ENCODE results near the gene PITPNC1. TPM values are rescaled to one million over a fixed set of nuclear protein-coding genes. Genes with fewer than 3 reads are reported as not detected.
A peak's percentile ranks its signal among the peaks of the same experiment; 100 is the strongest.
"Not testable (repeated sequence)": the region's sequence is repeated elsewhere in the genome, so short reads cannot be mapped to it uniquely, and the experiment has no call there.

PITPNC1 gene
- total RNA-seq, 6 donors from 2014 or later = 8.5 to 23.3 (median 13.7) TPM

DNA sequence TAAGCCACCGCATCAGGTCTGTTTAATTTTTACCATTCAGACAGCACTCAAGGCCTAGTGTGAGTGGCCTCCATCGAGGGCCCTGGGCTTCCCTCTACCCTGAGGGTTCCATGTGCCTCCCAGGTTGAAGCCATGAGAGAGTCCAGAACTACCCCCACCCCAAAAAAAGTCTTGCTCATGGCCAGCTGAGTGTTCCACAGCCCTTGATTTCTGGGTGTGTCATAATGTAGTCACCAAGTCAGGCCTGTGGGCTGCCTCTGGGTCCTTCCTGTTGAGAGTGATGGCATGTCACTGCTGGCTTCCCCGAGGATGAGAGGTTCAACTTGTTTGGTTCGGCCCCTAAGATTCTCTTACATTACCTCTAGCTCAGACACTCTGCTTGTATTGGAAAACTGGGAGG lies 100.6 kb downstream of the PITPNC1 start:
- WGBS, 2 donors = 76 to 80% methylated on average over 4 of the region's 4 CpGs
- DNase-seq = no peak

DNA sequence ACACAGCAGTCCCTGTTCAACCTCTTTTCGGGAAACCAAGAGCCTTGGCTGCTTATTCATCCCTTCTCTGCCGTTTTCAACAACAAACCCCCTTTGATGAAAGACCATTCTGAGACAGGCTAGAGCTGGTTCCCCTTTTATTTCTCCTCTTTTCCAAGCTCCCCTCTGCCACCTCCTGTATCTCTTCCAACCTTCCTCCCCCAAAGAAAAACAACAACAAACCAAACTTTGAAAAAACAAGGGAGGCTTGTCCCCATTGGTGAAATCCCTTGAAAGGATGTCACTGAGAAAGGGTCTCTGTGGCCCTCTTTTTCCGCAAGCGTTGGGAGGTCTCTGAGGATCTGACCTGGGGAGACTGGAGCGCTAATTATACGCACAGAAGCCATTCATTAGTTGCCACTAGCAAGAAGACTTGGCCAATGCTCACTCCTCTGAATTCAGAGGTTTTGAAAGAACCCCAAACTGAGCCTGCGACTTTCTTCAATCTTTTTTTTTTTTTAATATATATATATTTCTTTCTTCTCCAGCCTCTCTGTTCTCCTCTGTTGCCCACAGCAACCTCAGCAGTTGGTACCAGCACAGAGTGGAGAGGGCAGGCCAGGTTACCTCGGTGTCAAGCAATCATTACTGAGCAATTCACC lies 101.4 kb downstream of the PITPNC1 start:
- DNase-seq (no peak), ATAC-seq (ENCODE audit: low FRiP score in 2 of 2) (no peak)
- H3K4me3 ChIP-seq = no peak overlapping the region
- H3K27ac ChIP-seq = peak overlapping the region in 1 of 4 donors; percentile 6
- peaks cover 0 to 3% (median 0%) of the 10 kb centered on the region in 4 donors for H3K36me3 ChIP-seq
- no peaks in the 10 kb centered on the region for H3K9me3 ChIP-seq
- WGBS, 2 donors = 79 to 84% methylated on average over 8 of the region's 8 CpGs
- H3K4me1 ChIP-seq = peaks cover 10 to 21% (median 18%) of the 10 kb centered on the region in 4 donors
- TF ChIP-seq EP300 (IDR thresholded peaks at IDR 0.05) (no peak), POLR2A (IDR thresholded peaks at IDR 0.05) (no peak), POLR2AphosphoS5 (IDR thresholded peaks at IDR 0.05) (no peak)
- TF ChIP-seq, protein P1, sequence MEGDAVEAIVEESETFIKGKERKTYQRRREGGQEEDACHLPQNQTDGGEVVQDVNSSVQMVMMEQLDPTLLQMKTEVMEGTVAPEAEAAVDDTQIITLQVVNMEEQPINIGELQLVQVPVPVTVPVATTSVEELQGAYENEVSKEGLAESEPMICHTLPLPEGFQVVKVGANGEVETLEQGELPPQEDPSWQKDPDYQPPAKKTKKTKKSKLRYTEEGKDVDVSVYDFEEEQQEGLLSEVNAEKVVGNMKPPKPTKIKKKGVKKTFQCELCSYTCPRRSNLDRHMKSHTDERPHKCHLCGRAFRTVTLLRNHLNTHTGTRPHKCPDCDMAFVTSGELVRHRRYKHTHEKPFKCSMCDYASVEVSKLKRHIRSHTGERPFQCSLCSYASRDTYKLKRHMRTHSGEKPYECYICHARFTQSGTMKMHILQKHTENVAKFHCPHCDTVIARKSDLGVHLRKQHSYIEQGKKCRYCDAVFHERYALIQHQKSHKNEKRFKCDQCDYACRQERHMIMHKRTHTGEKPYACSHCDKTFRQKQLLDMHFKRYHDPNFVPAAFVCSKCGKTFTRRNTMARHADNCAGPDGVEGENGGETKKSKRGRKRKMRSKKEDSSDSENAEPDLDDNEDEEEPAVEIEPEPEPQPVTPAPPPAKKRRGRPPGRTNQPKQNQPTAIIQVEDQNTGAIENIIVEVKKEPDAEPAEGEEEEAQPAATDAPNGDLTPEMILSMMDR (IDR thresholded peaks at IDR 0.05) = no peak
- no peaks in the 10 kb centered on the region for H3K27me3 ChIP-seq

More for the DNA sequence above, 100.6 kb downstream of the PITPNC1 start:
- peaks cover 0 to 3% (median 0%) of the 10 kb centered on the region in 4 donors for H3K36me3 ChIP-seq
- no peaks in the 10 kb centered on the region for H3K27me3 ChIP-seq
- H3K9me3 ChIP-seq = no peaks in the 10 kb centered on the region
- H3K4me1 ChIP-seq = peaks cover 10 to 21% (median 18%) of the 10 kb centered on the region in 4 donors
- no peak for ATAC-seq (ENCODE audit: low FRiP score in 2 of 2)
- TF ChIP-seq EP300 (IDR thresholded peaks at IDR 0.05) = no peak
- no peak for TF ChIP-seq POLR2AphosphoS5 (IDR thresholded peaks at IDR 0.05)
- TF ChIP-seq, protein P1 (IDR thresholded peaks at IDR 0.05) = no peak
- no peak for TF ChIP-seq POLR2A (IDR thresholded peaks at IDR 0.05)
- no peak overlapping the region for H3K4me3 ChIP-seq
- H3K27ac ChIP-seq = peak overlapping the region in 1 of 4 donors; percentile 32

DNA sequence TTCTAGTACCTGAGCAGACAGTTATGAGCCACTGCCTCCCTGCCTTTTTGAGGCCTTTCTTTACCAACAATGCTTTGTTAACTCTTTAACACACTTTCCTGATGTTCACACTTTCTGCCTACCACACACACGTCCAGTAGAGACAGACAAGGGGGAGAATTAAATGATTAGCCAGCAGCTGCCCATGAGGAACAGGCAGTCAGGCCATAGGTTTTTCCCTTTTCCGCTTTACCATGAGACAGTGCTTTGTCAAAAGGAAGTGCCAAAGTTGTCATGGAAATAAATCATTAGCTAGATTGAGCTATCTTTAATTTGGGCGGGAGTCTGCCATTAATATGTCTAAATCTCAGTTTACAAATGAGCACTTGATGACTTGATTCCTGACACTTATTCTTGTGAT lies 102.1 kb downstream of the PITPNC1 start:
- Histone ChIP-seq H3K9me3 (no peaks in the 10 kb centered on the region), H3K4me1 (peaks cover 10 to 20% (median 16%) of the 10 kb centered on the region in 4 donors), H3K27me3 (no peaks in the 10 kb centered on the region), H3K4me3 (no peak overlapping the region), H3K27ac (peak overlapping the region in 1 of 4 donors; percentile 6), H3K36me3 (peaks cover 0 to 3% (median 0%) of the 10 kb centered on the region in 4 donors)
- TF ChIP-seq POLR2AphosphoS5 (IDR thresholded peaks at IDR 0.05) = no peak
- TF ChIP-seq, protein P1 (IDR thresholded peaks at IDR 0.05) = no peak
- TF ChIP-seq EP300 (IDR thresholded peaks at IDR 0.05) = no peak
- no peak for TF ChIP-seq POLR2A (IDR thresholded peaks at IDR 0.05)
- no peak for ATAC-seq (ENCODE audit: low FRiP score in 2 of 2)
- 80 to 81% methylated on average over 3 of the region's 3 CpGs for WGBS, 2 donors
- no peak for DNase-seq

DNA sequence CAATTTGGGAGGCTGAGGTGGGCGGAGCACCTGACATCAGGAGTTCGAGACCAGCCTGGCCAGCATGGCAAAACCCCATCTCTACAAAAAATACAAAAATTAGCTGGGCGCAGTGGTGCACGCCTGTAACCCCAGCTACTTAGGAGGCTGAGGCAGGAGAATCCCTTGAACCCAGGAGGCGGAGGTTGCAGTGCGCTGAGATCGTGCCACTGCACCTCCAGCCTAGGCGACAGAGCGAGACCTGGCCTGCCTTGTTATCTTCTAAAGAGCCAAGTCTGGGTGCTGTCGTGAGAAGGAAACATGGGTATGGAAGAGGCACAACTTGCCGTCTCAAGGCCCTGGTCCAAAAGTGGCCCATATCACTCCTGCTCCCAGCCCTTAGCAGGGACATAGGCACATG lies 103.9 kb downstream of the PITPNC1 start:
- Histone ChIP-seq H3K27ac (peak overlapping the region in 2 of 4 donors; percentile 36 to 40), H3K4me1 (peaks cover 0 to 10% (median 1%) of the 10 kb centered on the region in 4 donors)
- ATAC-seq (ENCODE audit: low FRiP score in 2 of 2); DNase-seq; H3K27me3 ChIP-seq; H3K4me3 ChIP-seq; H3K36me3 ChIP-seq; H3K9me3 ChIP-seq: not testable (repeated sequence)
- 93 to 98% methylated on average over 11 of the region's 11 CpGs for WGBS, 2 donors

DNA sequence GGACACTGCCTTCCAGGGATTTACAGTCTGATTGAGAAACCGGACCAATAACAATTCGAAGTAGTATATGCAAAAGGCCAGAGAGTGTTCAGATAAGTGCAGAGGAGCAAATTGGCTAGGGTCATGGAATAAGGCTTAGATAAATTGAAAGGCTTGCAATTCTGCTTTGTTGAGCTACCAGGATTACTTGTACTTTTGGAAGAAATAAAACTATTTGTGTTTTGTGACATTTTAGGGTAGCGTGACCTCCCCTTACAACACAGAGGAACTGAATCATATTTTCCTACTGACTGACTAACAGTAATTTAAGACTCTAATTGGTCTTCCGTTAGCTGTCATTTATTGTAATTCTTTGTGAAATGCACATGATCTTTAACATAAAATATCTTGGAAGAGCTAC lies 104.7 kb downstream of the PITPNC1 start:
- DNase-seq (no peak), ATAC-seq (ENCODE audit: low FRiP score in 2 of 2) (no peak)
- peaks cover 0 to 3% (median 0%) of the 10 kb centered on the region in 4 donors for H3K36me3 ChIP-seq
- no peak overlapping the region for H3K4me3 ChIP-seq
- no peaks in the 10 kb centered on the region for H3K27me3 ChIP-seq
- WGBS, 2 donors = 80 to 83% methylated on average over 4 of the region's 4 CpGs
- peaks cover 0 to 10% (median 1%) of the 10 kb centered on the region in 4 donors for H3K4me1 ChIP-seq
- H3K9me3 ChIP-seq = no peaks in the 10 kb centered on the region
- no peak for TF ChIP-seq POLR2AphosphoS5 (IDR thresholded peaks at IDR 0.05)
- no peak for TF ChIP-seq POLR2A (IDR thresholded peaks at IDR 0.05)
- peak in 1 of 4 donors; percentile 88 for TF ChIP-seq EP300 (IDR thresholded peaks at IDR 0.05)
- TF ChIP-seq, protein P1 (IDR thresholded peaks at IDR 0.05) = no peak
- H3K27ac ChIP-seq = peak overlapping the region in 1 of 4 donors; percentile 40

All from upper lobe of left lung (tissue), 6 donors.